ENCODE measurements around the gene ZNF189.

GRCh38 chr9:101427957-101428655, 29.5 kb downstream of the ZNF189 start:
- no peak for TF ChIP-seq CTCF (IDR thresholded peaks at IDR 0.05; ENCODE audit: low read depth, low read length, poor library complexity, severe bottlenecking)
- no peak for TF ChIP-seq EZH2phosphoT487 (IDR thresholded peaks at IDR 0.05; ENCODE audit: borderline replicate concordance, low read length)

All from DOHH2 (cell line).